H1 (cell line): ENCODE data around the gene ZNF180. TPM values are rescaled to one million over a fixed set of nuclear protein-coding genes. Genes with fewer than 3 reads are reported as not detected.

Source experiments
- HDAC2 ChIP-seq, 2 experiments: fragments of 300-600 bp in 1 of 2; sonication (generic) in 1 of 2; IDR thresholded peaks; 2 replicates each; pipeline ENCODE4 v1.6.1; 2011 to 2012; ENCODE audit warnings: low read depth in 2 of 2, low read length in 2 of 2, mild to moderate bottlenecking in 2 of 2, moderate library complexity in 2 of 2, borderline replicate concordance in 1 of 2, inconsistent platforms in 1 of 2
- MAX ChIP-seq: IDR thresholded peaks from 2 replicates; pipeline ENCODE4 v1.6.1; 2012; ENCODE audit warnings: inconsistent platforms
- SP2 ChIP-seq: IDR thresholded peaks from 2 replicates; pipeline ENCODE4 v1.6.1; 2012; ENCODE audit warnings: mild to moderate bottlenecking, low read length, inconsistent platforms
- polyA plus RNA-seq, 7 experiments: library from polyadenylated mRNA; depleted of rRNA in 3 of 7; stranded (reverse) in 5 of 7; unstranded in 2 of 7; fragments of >200 nt in 5 of 7; fragments of 200-250 nt in 2 of 7; gene quantifications; 1 replicate in 5 of 7; 2 replicates in 1 of 7; 4 replicates in 1 of 7; pipeline versions ENCODE4 v1.2.1 to v1.2.3, GENCODE V29; 2011 to 2013; ENCODE audit warnings: missing spikeins in 2 of 7, mixed read lengths in 2 of 7
- total RNA-seq: library from RNA; stranded (reverse); fragmentation: NEBNext Ultra II Directional; extraction: Animal tissue kit (Norgen Biotek cat#: 25700); gene quantifications from 2 replicates; pipeline ENCODE4 v1.2.1, GENCODE V29; 2021

The ZNF180 gene
- total and polyA plus RNA-seq, 2 of the 8 experiments (the other 6 are each of a cell fraction or from before 2014, with no cell fraction given): 1.3 to 8.5 TPM

DNA sequence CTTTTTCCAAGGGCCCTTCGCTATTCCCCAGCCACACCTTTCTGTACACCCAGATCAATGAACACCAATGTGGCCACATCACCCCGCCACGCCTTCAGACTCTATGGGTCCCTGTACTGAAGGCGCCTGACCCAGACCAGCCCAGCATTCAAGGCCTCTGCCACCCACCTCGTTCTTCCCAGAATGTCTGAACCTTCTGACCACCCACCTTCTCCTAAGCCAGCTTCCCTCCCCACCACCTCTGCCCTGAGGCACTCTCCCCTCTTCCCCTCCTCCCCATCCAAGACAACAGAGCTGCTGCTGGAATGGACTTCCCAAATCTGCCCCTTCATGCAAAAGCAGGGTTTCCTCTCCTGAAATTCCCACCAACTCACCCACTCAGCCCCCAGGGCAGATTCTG lies 32.5 kb upstream of the ZNF180 start (continued):
- TF ChIP-seq MAX: no peak
- no peak for TF ChIP-seq SP2
- no peak for TF ChIP-seq HDAC2 (IDR thresholded peaks at IDR 0.05; ENCODE audit: borderline replicate concordance in 1 of 2, low read depth in 2 of 2, low read length in 2 of 2)
